Endothelial cell of hepatic sinusoid (primary cell): ENCODE data around the gene GMPPB.
"Not testable (repeated sequence)": the region's sequence is repeated elsewhere in the genome, so short reads cannot be mapped to it uniquely, and the experiment has no call there.

Source experiments
- in situ Hi-C: cut with HindIII; loops from 2 replicates; pipeline ENCODE4 v1.10.0; 2017; ENCODE audit warnings: low sequenced_read_pairs

Gene GMPPB

GRCh38 chr3:49714728-49715550 is 8.8 kb downstream of the GMPPB start:
- in situ Hi-C loops: no loop called here

DNA sequence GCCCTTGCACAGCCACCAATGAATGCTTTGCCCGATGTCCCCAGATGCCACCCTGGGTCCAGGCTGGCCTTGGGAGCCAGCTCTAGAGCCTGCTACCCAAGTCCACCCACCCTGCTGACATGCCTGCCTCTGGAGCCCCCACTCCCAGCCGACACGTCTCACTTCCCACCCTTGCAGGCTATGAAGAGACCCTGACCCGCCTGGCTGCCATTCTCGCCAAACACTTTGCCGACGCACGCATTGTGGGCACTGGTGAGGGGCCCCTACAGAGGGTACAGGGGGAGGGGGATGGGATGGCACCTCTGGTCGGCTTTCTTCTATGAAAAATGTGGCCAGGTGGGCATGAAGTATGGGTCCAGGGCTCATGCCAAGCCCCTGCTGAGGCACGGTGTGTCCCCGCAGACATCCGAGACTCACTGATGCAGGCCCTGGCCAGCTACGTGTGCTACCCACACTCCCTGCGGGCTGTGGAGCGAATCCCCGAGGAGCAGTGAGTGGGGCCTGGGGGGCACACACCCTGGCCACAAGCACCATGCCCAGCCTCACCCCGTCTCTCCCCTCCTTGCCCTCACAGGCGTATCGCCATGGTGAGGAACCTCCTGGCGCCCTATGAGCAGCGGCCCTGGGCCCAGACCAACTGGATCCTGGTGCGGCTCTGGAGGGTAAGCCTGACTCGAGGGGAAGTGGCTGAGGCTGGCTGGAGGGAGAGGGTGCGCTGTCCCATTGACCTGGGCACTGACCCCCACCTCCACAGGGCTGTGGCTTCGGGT is 10.2 kb downstream of the GMPPB start:
- in situ Hi-C loops: no loop called here

- in situ Hi-C loops: no loop called here
Measured at GRCh38 chr3:49712631-49713317, 11.0 kb downstream of the GMPPB start.

GRCh38 chr3:49712166-49712565 is 11.6 kb downstream of the GMPPB start:
- in situ Hi-C loops: no loop called here

GRCh38 chr3:49711489-49711888 is 12.3 kb downstream of the GMPPB start:
- in situ Hi-C loops: no loop called here

DNA sequence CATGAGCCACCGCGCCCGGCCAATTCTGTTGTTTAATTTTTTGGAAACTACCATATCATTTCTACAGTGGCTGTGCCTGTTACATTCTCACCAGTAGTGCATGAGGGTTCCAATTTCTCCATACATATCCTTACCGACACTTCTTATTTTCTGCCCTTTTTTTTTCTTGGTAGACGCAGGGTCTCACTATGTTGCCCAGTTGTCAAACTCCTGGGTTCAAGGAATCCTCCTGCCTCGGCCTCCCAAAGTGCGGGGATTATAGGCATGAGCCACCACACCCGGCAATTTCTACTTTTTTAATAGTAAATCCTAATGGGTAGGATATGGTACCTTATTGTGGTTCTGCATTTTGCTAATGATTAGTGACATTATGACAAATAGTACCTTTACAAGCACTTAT is 13.9 kb downstream of the GMPPB start:
- in situ Hi-C loops: no loop called here

- in situ Hi-C loops: no loop called here
Measured at GRCh38 chr3:49707113-49707480, 16.7 kb downstream of the GMPPB start.

DNA sequence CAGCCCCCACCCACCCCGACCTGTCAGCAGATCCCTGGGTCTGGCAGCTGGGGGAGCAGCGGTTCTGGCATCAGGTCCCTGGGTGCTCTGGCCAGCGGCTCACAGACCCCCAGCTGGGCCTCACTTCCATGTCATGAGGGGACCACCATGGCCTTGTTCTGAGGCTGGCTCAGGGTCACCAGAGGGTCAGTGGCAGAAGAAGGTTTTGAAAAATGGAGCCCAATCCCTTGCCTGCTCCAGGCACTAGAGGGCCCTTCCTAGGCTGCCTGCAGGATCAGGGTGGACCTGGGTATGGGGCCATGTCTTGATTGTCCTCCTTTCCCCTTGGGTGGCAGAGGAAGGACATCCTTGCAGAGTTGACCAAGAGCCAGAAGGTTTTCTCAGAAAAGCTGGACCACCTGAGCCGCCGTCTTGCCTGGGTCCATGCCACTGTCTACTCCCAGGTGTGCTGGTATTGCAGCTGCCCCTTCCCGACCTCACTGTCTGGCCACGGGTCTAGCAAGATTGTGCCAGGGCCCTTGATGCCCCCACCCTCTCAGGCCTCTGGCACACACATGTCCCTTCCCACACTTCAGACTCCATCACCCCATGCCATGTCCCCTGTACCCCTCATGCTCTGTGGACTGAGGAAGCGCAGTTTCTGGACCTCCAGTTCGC is 17.2 kb downstream of the GMPPB start:
- in situ Hi-C loops: no loop called here

DNA sequence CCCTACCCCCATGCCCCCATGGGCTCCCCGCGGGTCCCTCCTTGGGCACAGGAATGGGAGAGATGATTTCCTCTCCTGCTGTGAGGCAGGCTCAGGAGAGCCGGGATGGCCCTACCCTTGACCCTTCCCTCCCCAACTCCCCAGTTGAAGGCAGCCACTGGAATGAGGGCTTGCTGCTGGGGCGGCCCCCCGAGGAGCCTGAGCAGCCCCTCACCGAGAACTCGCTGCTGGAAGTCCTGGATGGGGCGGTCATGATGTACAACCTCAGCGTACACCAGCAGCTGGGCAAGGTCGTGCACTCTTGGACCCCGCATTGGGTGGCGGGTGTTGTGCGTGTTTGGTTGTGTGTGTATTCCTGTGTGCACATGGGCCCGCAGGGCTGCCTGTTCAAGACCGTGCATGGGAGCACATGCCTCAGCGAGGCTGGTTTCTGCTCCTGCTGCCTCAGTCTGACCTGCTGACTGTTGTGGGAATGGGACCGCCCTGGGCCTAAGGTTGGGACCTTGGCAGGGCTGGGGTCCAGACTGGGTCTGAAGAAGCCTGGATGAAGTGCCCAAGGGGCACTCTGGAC is 18.3 kb downstream of the GMPPB start:
- in situ Hi-C loops: no loop called here

DNA sequence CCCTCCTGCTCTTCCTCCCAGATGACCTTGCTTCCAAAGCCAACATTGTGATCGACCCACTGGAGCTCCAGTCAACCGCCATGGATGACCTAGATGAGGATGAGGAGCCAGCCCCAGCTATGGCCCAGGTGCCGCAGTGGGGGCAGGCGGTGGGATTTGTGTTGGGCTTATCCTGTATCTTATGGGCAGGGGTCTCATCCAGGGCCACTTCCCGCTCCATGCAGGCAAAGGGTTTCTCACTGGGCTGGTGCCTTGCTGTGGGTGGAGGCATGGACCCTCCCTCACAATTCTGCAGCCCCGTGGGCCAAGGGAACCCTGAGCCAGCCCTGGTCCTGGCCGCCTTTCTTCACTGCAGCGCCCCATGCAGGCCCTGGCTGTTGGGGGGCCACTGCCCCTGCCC is 19.1 kb downstream of the GMPPB start:
- in situ Hi-C loops: no loop called here

GRCh38 chr3:49703956-49704355 is 19.8 kb downstream of the GMPPB start:
- in situ Hi-C loops: no loop called here

DNA sequence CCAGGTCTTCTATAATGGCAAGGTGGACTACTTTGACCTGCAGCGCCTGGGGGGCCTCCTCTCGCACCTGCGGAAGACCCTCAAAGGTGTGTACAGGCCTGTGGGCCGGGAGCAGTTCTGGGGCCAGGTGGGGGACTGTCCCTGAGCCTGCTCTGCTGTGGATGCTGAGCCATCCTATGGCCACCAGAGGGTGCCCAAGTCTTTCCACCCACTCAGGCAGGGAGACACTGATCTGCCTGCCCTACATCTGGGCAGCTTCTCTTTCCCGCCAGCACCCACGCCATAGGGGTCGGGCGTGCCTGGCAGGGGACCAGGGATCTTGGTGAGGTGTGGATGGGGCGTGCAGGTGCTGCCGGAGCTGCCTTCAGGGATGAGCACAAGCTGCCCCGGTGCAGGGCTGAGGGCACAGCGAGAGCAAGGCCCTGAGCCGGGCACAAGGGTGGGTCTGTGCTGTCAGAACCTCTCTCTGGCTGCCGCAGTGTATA is 20.3 kb downstream of the GMPPB start:
- in situ Hi-C loops: no loop called here

GRCh38 chr3:49702672-49703071 is 21.1 kb downstream of the GMPPB start:
- in situ Hi-C loops: no loop called here

DNA sequence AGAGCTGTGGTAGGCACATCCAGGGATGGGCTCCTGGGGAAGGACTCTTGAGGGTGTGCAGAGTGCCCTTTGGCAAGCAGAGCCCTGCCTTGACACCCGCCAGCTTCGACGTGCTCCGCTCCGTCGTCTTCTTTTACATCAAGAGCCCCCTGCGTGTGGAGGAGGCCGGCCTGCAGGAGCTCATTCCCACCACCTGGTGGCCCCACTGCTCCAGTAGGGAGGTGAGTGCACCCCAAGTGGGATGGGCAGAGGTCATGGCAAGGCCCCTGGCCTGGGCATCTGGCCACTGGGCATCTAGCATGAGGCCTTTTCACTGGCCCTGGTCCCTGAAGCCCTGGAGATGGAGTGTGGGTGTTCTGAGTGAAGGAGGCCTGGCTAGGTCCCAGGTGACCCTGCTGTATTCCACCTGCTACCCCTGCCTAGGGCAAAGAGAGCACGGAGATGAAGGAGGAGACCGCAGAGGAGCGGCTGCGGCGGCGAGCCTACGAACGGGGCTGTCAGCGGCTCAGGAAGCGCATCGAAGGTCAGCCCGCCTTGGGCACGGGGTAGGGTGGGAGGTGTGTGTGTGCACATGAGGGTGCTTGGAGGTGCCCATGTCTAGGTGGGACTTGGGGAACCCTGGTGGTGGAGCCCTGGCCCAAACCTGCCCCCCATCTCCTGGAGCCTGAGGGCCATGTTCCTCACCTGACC is 22.2 kb downstream of the GMPPB start:
- in situ Hi-C loops: no loop called here

DNA sequence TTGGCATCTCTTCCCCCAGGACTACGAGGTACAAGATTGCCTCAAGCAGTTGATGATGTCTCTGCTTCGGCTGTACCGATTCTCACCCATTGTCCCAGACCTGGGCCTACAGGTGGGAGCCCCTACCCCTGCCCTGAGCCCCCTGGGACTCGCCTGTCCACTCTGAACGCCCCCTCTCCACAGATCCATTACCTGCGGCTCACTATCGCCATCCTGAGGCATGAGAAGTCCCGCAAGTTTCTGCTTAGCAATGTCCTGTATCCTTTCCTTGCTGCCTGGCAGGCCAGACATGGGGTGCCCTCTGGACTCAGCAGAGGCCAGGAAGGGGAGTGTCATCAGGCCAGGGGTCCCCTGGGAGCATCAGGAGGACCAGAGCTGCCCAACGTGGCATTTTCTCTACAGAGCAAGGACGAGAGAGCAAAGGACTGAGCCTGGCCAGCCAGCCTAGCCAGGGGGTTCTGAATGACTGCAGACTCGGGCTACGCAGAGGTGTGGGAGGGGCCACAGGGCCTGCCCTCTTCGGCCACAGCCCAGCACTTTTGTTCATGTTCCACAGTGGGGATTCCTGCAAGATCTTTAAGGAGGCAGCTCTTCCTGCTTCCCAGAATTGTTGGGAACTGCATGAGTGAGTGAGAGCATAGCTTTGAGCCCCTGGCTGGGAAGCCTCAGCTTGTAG is 23.2 kb downstream of the GMPPB start:
- in situ Hi-C loops: no loop called here

DNA sequence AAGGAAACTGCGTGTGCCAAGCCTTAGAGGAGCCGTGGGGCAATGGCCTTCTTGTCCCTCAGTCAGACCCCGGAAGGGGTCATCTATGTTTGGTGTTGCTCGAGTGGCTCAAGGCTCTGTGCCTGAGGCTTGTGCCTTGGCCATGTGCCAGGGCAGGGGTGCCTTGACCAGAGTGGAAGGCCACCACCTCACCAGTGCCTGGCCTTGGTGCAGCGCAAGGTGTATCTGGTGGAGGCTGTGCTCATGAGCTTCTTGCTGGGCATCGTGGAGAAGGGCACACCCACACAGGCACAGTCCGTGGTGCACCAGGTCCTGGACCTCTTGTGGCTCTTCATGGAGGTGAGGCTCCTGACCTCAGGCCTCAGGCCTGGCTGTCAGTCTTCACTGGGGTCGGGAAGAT is 23.7 kb downstream of the GMPPB start:
- in situ Hi-C loops: no loop called here

DNA sequence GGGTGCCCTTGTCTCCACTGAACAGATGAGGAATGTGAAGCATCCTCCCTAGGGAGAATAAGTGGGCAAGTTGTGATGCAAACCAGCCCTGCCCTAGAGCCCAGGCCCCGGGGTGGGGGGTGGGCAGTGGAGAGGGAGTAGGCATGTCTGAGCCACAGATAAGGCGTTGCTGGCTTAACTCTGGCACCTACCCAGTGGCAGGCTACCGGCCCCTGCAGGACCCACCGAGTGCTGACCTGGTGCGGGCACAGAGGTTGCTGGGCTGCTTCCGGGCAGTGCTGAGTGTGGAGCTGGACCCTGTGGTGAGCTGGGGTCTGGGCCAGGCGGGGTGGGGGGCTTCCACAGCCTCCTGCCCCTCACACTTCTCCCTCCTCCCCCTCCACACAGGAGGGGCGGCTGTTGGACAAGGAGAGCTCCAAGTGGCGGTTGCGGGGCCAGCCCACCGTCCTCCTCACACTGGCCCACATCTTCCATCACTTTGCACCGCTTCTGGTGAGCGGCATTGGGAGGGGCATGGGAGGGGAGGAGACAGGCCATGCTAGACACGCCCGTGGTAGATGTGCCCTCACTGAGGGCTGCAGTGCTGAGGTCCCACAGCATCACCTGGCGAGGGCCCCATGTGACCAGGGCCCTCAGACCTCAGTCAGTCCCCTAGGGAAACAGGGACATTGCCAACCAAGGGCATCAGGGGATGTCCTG is 24.3 kb downstream of the GMPPB start:
- in situ Hi-C loops: no loop called here

DNA sequence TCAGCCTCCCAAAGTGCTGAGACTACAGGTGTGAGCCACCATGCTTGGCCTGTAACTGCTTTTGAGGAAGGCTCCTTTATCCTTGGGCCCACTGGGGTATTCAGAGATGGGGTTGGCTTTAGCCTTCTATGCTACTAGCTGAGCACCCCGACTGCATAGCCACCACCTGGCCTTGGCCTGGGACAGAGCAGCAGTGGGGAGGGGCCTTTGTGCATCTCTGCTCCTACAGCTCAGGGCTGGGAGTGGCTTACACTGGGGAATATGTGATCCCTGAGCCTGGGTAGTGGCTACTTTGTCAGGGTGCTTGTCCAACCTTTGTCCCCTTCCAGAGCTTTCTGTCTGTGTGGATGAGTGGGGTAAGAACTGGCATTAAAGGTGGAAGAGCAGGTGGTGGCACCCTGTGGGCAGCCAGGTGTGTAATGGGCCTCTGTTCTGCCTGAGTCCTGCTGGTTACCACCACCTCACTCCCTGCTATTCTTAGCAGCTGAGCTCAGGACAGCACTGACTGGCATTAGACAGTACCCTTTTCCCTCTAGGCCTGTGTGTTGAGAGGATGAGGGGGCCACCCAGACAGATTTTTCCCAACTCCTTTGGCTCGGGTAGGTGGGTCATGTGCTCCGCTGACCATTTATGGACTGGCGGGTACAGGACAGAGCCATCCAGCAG is 28.3 kb downstream of the GMPPB start:
- in situ Hi-C loops: not testable (repeated sequence)
